ENCODE measurements around the gene GALR3. TPM values are rescaled to one million over a fixed set of nuclear protein-coding genes. Genes with fewer than 3 reads are reported as not detected.

GALR3 gene
- total RNA-seq, 4 donors from 2014 or later = not detected

- 63 to 69% methylated on average over 4 of the region's 4 CpGs for WGBS, 2 donors
- TF ChIP-seq POLR2A (IDR thresholded peaks at IDR 0.05) (no peak), CTCF (IDR thresholded peaks at IDR 0.05) (no peak)
- DNase-seq (ENCODE audit: low spot score in 2 of 2) = no peak
- no peak overlapping the region for H3K4me3 ChIP-seq (ENCODE audit: low read depth, poor library complexity, severe bottlenecking)
- intact Hi-C loops (cut with DNase I; ENCODE audit: low total_unique reads) = no loop called here
Observed at GRCh38 chr22:37850801-37851200, 27.6 kb downstream of the GALR3 start.

- no peak overlapping the region for H3K4me3 ChIP-seq (ENCODE audit: low read depth, poor library complexity, severe bottlenecking)
- no peak for DNase-seq (ENCODE audit: low spot score in 2 of 2)
- 88 to 90% methylated on average over 5 of the region's 5 CpGs for WGBS, 2 donors
- TF ChIP-seq POLR2A (IDR thresholded peaks at IDR 0.05) = no peak
- TF ChIP-seq CTCF (IDR thresholded peaks at IDR 0.05) = no peak
- intact Hi-C loops (cut with DNase I; ENCODE audit: low total_unique reads) = no loop called here
Observed at GRCh38 chr22:37852418-37852817, 29.2 kb downstream of the GALR3 start.

DNA sequence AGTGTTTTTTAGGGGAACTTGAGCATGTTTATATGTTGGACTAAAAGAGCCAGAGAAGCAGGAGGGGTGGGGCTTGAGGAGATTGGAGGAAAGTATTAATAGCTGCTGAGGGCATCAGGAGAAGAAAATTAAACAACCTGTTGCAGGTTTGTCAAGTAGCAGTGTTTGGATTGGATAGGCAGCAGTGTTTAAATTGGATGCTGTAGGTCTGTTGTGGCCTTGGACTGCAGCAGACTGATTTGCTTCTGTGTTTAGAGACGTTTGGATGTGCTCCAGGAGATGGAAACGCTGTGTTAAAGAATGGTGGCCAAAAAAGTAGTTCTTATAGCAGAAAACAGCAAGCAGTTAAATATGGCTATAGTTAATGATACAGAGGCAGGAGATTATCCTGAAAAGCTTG is 31.8 kb downstream of the GALR3 start:
- no peak for DNase-seq (ENCODE audit: low spot score in 2 of 2)
- intact Hi-C loops (cut with DNase I; ENCODE audit: low total_unique reads) = no loop called here
- no peak overlapping the region for H3K4me3 ChIP-seq (ENCODE audit: low read depth, poor library complexity, severe bottlenecking)
- TF ChIP-seq CTCF (IDR thresholded peaks at IDR 0.05) (no peak), POLR2A (IDR thresholded peaks at IDR 0.05) (no peak)
- WGBS, 2 donors = 35 to 45% methylated on average over 2 of the region's 2 CpGs

DNA sequence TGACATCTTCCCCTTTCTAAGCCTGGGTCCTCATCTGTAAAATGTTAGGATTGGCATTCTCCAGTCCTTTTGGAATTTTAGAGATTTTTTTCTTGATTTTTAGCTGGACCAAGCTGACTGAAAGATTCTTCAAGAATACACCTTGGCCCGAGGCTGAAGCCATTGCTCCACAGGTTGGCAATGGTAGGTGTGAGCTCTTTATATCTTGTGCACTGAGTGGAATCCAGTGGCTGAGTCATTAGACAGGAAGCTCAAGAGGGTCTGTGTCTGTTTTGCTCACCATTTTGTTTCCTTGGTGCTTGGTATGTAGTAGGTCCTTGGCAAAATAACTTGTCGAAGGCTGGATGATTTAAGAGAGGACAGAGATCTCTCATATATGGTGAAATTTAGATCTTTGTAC is 32.3 kb downstream of the GALR3 start:
- no peak overlapping the region for H3K4me3 ChIP-seq (ENCODE audit: low read depth, poor library complexity, severe bottlenecking)
- intact Hi-C loops (cut with DNase I; ENCODE audit: low total_unique reads) = no loop called here
- DNase-seq (ENCODE audit: low spot score in 2 of 2) = no peak
- TF ChIP-seq POLR2A (IDR thresholded peaks at IDR 0.05) (no peak), CTCF (IDR thresholded peaks at IDR 0.05) (no peak)
- 75 to 76% methylated on average over 2 of the region's 2 CpGs for WGBS, 2 donors

- intact Hi-C loops (cut with DNase I; ENCODE audit: low total_unique reads) = loop anchor here (5.0 kb wide), 1 partner anchor 44 kb away; no protein-coding TSS in a partner anchor
- TF ChIP-seq POLR2A (IDR thresholded peaks at IDR 0.05) (no peak), CTCF (IDR thresholded peaks at IDR 0.05) (no peak)
- WGBS, 2 donors = 79% methylated on average over 7 of the region's 7 CpGs
- DNase-seq (ENCODE audit: low spot score in 2 of 2) = no peak
- H3K4me3 ChIP-seq (ENCODE audit: low read depth, poor library complexity, severe bottlenecking) = no peak overlapping the region
Observed at GRCh38 chr22:37860796-37861421, 37.7 kb downstream of the GALR3 start.
